Kidney capillary endothelial cell (primary cell): ENCODE data around the gene JAG2.

ENCODE experiments used
- DNase-seq: peaks from one replicate; pipeline ENCODE4 v3.0.0-alpha.2; 2018; ENCODE audit warnings: low spot score

The JAG2 gene

GRCh38 chr14:105168496-105168978 is at the start of gene JAG2:
TSS of gene JAG2 (minus strand) at chr14:105168776. CDS start at chr14:105168420, 356 bp downstream.
- no peak for DNase-seq

- DNase-seq: no peak
Measured at GRCh38 chr14:105217774-105218173, 49.2 kb upstream of the JAG2 start.

GRCh38 chr14:105216490-105217247 is 48.1 kb upstream of the JAG2 start:
- no peak for DNase-seq

GRCh38 chr14:105215602-105216001 is 47.0 kb upstream of the JAG2 start:
- no peak for DNase-seq

GRCh38 chr14:105214324-105214915 is 45.8 kb upstream of the JAG2 start:
- DNase-seq: no peak

- no peak for DNase-seq
Measured at GRCh38 chr14:105213361-105213760, 44.8 kb upstream of the JAG2 start.

GRCh38 chr14:105212541-105213300 is 44.1 kb upstream of the JAG2 start:
- no peak for DNase-seq

GRCh38 chr14:105211758-105212089 is 43.1 kb upstream of the JAG2 start:
- DNase-seq: no peak

GRCh38 chr14:105211086-105211757 is 42.6 kb upstream of the JAG2 start:
- DNase-seq: no peak

- no peak for DNase-seq
Measured at GRCh38 chr14:105210266-105211025, 41.9 kb upstream of the JAG2 start.

GRCh38 chr14:105209646-105210045 is 41.1 kb upstream of the JAG2 start:
- DNase-seq: no peak

GRCh38 chr14:105209091-105209490 is 40.5 kb upstream of the JAG2 start:
- no peak for DNase-seq

- DNase-seq: no peak
Measured at GRCh38 chr14:105208738-105209075, 40.1 kb upstream of the JAG2 start.

GRCh38 chr14:105207996-105208737 is 39.6 kb upstream of the JAG2 start:
- DNase-seq: no peak

- no peak for DNase-seq
Measured at GRCh38 chr14:105207460-105207901, 38.9 kb upstream of the JAG2 start.

- no peak for DNase-seq
Measured at GRCh38 chr14:105206873-105207272, 38.3 kb upstream of the JAG2 start.

GRCh38 chr14:105205673-105206208 is 37.2 kb upstream of the JAG2 start:
- DNase-seq: no peak

GRCh38 chr14:105204931-105205672 is 36.5 kb upstream of the JAG2 start:
- no peak for DNase-seq

- no peak for DNase-seq
Measured at GRCh38 chr14:105204206-105204930, 35.8 kb upstream of the JAG2 start.
